ENCODE measurements around the gene TAF6. TPM values are rescaled to one million over a fixed set of nuclear protein-coding genes. Genes with fewer than 3 reads are reported as not detected.
A peak's percentile ranks its signal among the peaks of the same experiment; 100 is the strongest.

TAF6 gene
- total RNA-seq, 2 experiments from 2014 or later, result 63.7 to 65.9 TPM

DNA sequence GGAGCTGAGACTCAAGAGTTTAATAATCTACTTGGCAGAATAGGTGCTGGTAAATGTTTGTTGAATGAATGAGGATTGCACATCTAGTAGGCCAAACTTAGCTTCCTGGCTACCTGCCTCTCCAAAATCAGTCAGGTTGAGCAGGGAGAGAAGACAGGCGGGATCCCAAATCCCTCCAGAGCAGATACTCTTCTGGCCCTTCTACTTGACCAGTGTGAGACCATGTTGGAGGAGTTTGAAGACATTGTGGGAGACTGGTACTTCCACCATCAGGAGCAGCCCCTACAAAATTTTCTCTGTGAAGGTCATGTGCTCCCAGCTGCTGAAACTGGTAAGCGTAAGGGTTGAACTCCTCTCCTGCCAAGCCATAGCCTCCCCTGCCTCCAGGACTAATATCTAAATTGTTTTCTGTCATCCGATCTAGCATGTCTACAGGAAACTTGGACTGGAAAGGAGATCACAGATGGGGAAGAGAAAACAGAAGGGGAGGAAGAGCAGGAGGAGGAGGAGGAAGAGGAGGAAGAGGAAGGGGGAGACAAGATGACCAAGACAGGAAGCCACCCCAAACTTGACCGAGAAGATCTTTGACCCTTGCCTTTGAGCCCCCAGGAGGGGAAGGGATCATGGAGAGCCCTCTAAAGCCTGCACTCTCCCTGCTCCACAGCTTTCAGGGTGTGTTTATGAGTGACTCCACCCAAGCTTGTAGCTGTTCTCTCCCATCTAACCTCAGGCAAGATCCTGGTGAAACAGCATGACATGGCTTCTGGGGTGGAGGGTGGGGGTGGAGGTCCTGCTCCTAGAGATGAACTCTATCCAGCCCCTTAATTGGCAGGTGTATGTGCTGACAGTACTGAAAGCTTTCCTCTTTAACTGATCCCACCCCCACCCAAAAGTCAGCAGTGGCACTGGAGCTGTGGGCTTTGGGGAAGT lies 5.4 kb upstream of the TAF6 start:
- ATAC-seq (ENCODE audit: low read depth), result no peak
- peak overlapping the region; percentile 71 for H3K27ac Mint-ChIP-seq
- H3K27me3 Mint-ChIP-seq, result no peaks in the 10 kb centered on the region
- peaks cover 26% of the 10 kb centered on the region for H3K4me1 Mint-ChIP-seq
- H3K36me3 Mint-ChIP-seq, result peaks cover 8% of the 10 kb centered on the region
- H3K4me3 Mint-ChIP-seq, result peak overlapping the region; percentile 100
- H3K9me3 Mint-ChIP-seq, result no peaks in the 10 kb centered on the region
- POLR2A ChIA-PET, result interaction anchor here (0.7 to 5.4 kb wide), 5 partner anchors 23 to 205 kb away, joined by 3 to 89 read pairs (median 5); partner anchors contain the start of genes AP4M1, MCM7 and TRIM4
- DNase-seq, result no peak

DNA sequence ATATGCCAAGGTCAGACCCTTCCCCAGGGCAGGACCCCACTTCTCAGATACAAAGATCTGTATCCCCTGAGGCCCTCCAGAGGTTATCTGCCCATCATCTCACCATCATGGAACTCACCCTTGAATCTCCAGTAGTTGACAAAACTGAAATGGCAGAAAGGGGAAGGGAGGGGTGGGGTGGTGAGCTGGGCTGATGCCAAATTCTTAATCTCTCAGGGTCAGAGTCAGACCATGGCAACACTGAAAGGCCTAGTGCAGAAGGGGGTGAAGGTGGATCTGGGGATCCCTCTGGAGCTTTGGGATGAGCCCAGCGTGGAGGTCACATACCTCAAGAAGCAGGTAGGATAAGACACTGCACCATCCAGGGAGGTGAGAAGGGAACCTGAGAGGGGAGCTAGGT lies 3.4 kb upstream of the TAF6 start:
- H3K27ac Mint-ChIP-seq, result no peak overlapping the region
- no peak overlapping the region for H3K4me3 Mint-ChIP-seq
- no peak for DNase-seq
- peaks cover 8% of the 10 kb centered on the region for H3K36me3 Mint-ChIP-seq
- ATAC-seq (ENCODE audit: low read depth), result no peak
- POLR2A ChIA-PET, result interaction anchor here (0.7 to 1.4 kb wide), 2 partner anchors 21 to 25 kb away, joined by 5 to 6 read pairs; partner anchors contain the start of genes AP4M1 and MCM7
- no peaks in the 10 kb centered on the region for H3K27me3 Mint-ChIP-seq
- no peaks in the 10 kb centered on the region for H3K9me3 Mint-ChIP-seq
- peaks cover 23% of the 10 kb centered on the region for H3K4me1 Mint-ChIP-seq

DNA sequence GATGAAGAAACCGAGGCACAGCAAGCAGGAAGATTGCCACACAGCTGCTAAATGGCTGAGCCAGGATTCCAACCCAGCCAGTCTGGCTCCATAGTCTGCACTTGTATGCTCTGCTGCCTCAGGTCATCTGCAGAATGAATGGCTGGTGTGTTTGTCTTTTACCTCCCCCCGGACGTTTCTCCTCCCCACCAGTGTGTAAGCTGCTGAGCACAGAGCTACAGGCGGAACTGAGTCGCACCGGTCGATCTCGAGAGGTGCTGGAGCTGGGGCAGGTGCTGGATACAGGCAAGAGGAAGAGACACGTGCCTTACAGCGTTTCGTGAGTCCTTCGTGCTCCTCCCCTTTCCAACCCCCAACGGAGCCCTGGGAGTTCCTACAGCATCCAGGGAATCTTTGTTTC lies 2.9 kb upstream of the TAF6 start:
- Mint-ChIP-seq H3K36me3 (peaks cover 8% of the 10 kb centered on the region), H3K27ac (no peak overlapping the region), H3K4me3 (no peak overlapping the region)

DNA sequence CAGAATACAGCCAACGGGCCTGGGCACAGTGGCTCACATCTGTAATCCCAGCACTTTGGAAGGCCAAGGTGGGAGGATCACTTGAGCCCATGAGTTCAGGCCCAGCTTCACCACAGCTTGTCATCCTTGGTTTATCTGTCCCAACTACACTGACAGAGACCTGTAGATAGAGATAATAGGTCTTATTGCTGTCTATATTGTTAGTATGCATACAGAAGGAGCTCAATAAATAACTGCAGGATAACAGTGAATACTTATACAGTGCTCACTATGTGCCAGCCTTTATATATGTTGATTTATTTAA lies 1.5 kb upstream of the TAF6 start:
- peak overlapping the region; percentile 87 for H3K4me3 Mint-ChIP-seq
- no peaks in the 10 kb centered on the region for H3K27me3 Mint-ChIP-seq
- DNase-seq (no peak), ATAC-seq (ENCODE audit: low read depth) (no peak)
- H3K27ac Mint-ChIP-seq, result peak overlapping the region; percentile 88
- H3K36me3 Mint-ChIP-seq, result peaks cover 13% of the 10 kb centered on the region
- peaks cover 25% of the 10 kb centered on the region for H3K4me1 Mint-ChIP-seq
- POLR2A ChIA-PET, result interaction anchor here (0.7 to 2.0 kb wide), 7 partner anchors 8 to 201 kb away, joined by 3 to 28 read pairs (median 3); partner anchors contain the start of genes AP4M1, COPS6, MCM7 and TRIM4
- no peaks in the 10 kb centered on the region for H3K9me3 Mint-ChIP-seq

More for the DNA sequence above, 2.9 kb upstream of the TAF6 start:
- H3K27me3 Mint-ChIP-seq, result no peaks in the 10 kb centered on the region
- peaks cover 23% of the 10 kb centered on the region for H3K4me1 Mint-ChIP-seq
- H3K9me3 Mint-ChIP-seq, result no peaks in the 10 kb centered on the region
- POLR2A ChIA-PET, result interaction anchor here (1.4 kb wide), 1 partner anchor 21 kb away, joined by 6 read pairs; the partner anchor contains the start of genes AP4M1 and MCM7
- DNase-seq (no peak), ATAC-seq (ENCODE audit: low read depth) (no peak)

- POLR2A ChIA-PET, result interaction anchor here (0.6 to 2.0 kb wide), 10 partner anchors 8 to 1098 kb away, joined by 3 to 28 read pairs (median 3); partner anchors contain the start of genes AP4M1, COPS6, MCM7 and TRIM4
- ATAC-seq (ENCODE audit: low read depth), result peak; percentile 69
- H3K27me3 Mint-ChIP-seq, result no peaks in the 10 kb centered on the region
- H3K36me3 Mint-ChIP-seq, result peaks cover 13% of the 10 kb centered on the region
- peak overlapping the region; percentile 88 for H3K27ac Mint-ChIP-seq
- no peaks in the 10 kb centered on the region for H3K9me3 Mint-ChIP-seq
- DNase-seq, result peak; percentile 73
- peaks cover 24% of the 10 kb centered on the region for H3K4me1 Mint-ChIP-seq
- peak overlapping the region; percentile 87 for H3K4me3 Mint-ChIP-seq
Measured at GRCh38 chr7:100119970-100120732, 993 bp upstream of the TAF6 start.

DNA sequence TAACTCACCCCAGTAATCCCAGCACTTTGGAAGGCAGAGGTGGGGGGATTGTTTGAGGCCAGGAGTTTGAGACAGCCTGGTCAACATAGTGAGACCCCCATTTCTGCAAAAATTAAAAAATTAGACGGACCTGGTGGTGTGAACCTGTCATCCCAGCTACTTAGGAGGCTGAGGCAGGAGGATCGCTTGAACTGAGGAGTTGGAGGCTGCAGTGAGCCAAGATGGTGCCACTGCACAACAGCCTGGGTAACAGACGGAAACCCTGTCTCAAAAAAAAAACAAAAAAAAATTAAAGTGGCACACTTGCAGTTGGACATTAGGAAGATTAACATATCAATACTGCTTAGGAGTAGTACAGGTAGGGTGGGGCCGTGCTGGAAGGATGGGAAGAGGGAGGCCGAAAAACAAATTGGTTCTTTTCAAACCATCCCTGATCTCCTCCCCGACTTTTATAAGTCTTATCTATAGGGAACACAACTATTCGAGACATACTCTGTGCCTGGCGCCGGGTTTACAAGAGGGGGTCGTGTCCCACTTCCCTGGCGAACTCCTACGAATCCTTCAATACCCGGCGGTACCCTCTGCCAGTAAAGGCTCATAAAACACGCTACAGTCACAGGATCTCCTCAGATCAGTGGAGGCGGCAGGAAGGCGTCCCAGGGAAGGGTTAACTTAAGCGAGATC lies 628 bp downstream of the TAF6 start:
- ATAC-seq (ENCODE audit: low read depth) (no peak), DNase-seq (no peak)
- Mint-ChIP-seq H3K4me3 (peak overlapping the region; percentile 87), H3K36me3 (peaks cover 10% of the 10 kb centered on the region), H3K9me3 (no peaks in the 10 kb centered on the region), H3K4me1 (peaks cover 14% of the 10 kb centered on the region), H3K27ac (peak overlapping the region; percentile 88), H3K27me3 (no peaks in the 10 kb centered on the region)
- POLR2A ChIA-PET, result no interaction called here

GRCh38 chr7:100115026-100115425 lies 4.1 kb downstream of the TAF6 start:
- H3K4me1 Mint-ChIP-seq, result peaks cover 10% of the 10 kb centered on the region
- peaks cover 14% of the 10 kb centered on the region for H3K36me3 Mint-ChIP-seq
- no peaks in the 10 kb centered on the region for H3K27me3 Mint-ChIP-seq
- no peak for DNase-seq
- no peak overlapping the region for H3K27ac Mint-ChIP-seq
- ATAC-seq (ENCODE audit: low read depth), result no peak
- no peak overlapping the region for H3K4me3 Mint-ChIP-seq
- H3K9me3 Mint-ChIP-seq, result no peaks in the 10 kb centered on the region
- POLR2A ChIA-PET, result interaction anchor here (0.9 to 1.9 kb wide), 2 partner anchors 13 to 24 kb away, joined by 5 to 12 read pairs; partner anchors contain the start of genes AP4M1 and MCM7

DNA sequence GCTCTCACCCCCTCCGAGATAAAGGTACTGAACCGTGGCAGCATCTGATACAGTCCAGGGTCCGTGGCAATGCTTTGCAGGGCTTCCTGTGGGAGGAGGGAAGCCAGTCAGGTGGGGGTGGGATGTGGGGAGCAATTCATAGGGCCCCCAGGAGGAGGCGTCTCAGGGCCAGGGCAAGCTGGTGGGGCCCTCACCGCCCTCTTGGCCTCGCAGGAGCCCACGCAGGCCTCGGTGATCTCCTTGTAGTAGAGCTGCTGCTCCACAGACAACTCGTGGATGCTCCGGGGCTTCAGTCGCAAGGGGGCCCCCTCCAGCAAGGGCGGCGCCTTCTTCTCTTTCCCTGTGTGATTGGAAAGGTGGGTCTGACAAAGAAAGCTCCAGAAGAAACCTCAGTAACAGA lies 7.2 kb downstream of the TAF6 start:
- DNase-seq (no peak), ATAC-seq (ENCODE audit: low read depth) (no peak)
- no peaks in the 10 kb centered on the region for H3K27me3 Mint-ChIP-seq
- peaks cover 22% of the 10 kb centered on the region for H3K36me3 Mint-ChIP-seq
- POLR2A ChIA-PET, result no interaction called here
- no peak overlapping the region for H3K4me3 Mint-ChIP-seq
- H3K27ac Mint-ChIP-seq, result no peak overlapping the region
- H3K4me1 Mint-ChIP-seq, result peaks cover 4% of the 10 kb centered on the region
- no peaks in the 10 kb centered on the region for H3K9me3 Mint-ChIP-seq

DNA sequence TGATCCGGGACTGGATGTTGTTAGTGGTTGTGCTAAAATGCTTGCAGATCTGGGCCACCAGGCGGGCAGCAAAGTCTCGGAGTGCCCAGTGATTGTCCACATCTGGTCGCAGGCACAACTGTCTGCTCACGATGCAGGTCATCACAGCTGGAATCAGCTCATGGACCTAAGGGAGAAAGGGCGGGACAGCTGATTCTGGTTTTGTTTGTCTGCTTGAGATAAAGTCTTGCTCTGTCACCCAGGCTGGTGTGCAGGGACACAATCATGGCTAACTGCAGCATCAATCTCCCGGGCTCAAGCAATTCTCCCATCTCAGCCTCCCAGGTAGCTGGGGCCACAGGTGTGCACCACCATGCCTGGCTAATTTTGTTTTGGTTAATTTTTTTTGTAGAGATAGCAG lies 8.0 kb downstream of the TAF6 start:
- ATAC-seq (ENCODE audit: low read depth) (no peak), DNase-seq (no peak)
- no peak overlapping the region for H3K27ac Mint-ChIP-seq
- H3K36me3 Mint-ChIP-seq, result peaks cover 19% of the 10 kb centered on the region
- no peaks in the 10 kb centered on the region for H3K9me3 Mint-ChIP-seq
- no peaks in the 10 kb centered on the region for H3K27me3 Mint-ChIP-seq
- POLR2A ChIA-PET, result no interaction called here
- peaks cover 2% of the 10 kb centered on the region for H3K4me1 Mint-ChIP-seq
- no peak overlapping the region for H3K4me3 Mint-ChIP-seq

GRCh38 chr7:100109521-100110163 lies 9.5 kb downstream of the TAF6 start:
- Mint-ChIP-seq H3K27me3 (no peaks in the 10 kb centered on the region), H3K4me1 (no peaks in the 10 kb centered on the region), H3K9me3 (no peaks in the 10 kb centered on the region), H3K27ac (no peak overlapping the region), H3K36me3 (peaks cover 18% of the 10 kb centered on the region), H3K4me3 (no peak overlapping the region)
- DNase-seq (no peak), ATAC-seq (ENCODE audit: low read depth) (no peak)
- POLR2A ChIA-PET, result interaction anchor here (0.6 kb wide), 1 partner anchor 258 kb away, joined by 8 read pairs; no protein-coding TSS in a partner anchor

GRCh38 chr7:100107890-100108289 lies 11.3 kb downstream of the TAF6 start:
- no peaks in the 10 kb centered on the region for H3K27me3 Mint-ChIP-seq
- H3K9me3 Mint-ChIP-seq, result no peaks in the 10 kb centered on the region
- H3K4me3 Mint-ChIP-seq, result no peak overlapping the region
- no peak overlapping the region for H3K27ac Mint-ChIP-seq
- POLR2A ChIA-PET, result interaction anchor here (0.6 to 0.9 kb wide), 2 partner anchors 12 to 79 kb away, joined by 3 to 6 read pairs; partner anchors contain the start of gene CNPY4
- DNase-seq, result no peak
- peaks cover 16% of the 10 kb centered on the region for H3K36me3 Mint-ChIP-seq
- ATAC-seq (ENCODE audit: low read depth), result no peak
- peaks cover 1% of the 10 kb centered on the region for H3K4me1 Mint-ChIP-seq

- Mint-ChIP-seq H3K4me3 (no peak overlapping the region), H3K27me3 (no peaks in the 10 kb centered on the region), H3K36me3 (peaks cover 16% of the 10 kb centered on the region), H3K27ac (no peak overlapping the region), H3K4me1 (peaks cover 6% of the 10 kb centered on the region), H3K9me3 (no peaks in the 10 kb centered on the region)
- ATAC-seq (ENCODE audit: low read depth) (no peak), DNase-seq (no peak)
- POLR2A ChIA-PET, result interaction anchor here (0.9 kb wide), 1 partner anchor 12 kb away, joined by 3 read pairs; the partner anchor contains the start of gene CNPY4
Measured at GRCh38 chr7:100107125-100107737, 11.9 kb downstream of the TAF6 start.
